GM12865 (cell line): ENCODE data around the gene KNOP1.

Source experiments
- DNase-seq: peaks from one replicate; pipeline ENCODE4 v3.0.0; 2010; ENCODE audit warnings: low read depth
- H3K4me3 ChIP-seq: 2 replicates; pipeline ENCODE4 v1.5.1; 2011; ENCODE audit warnings: mild to moderate bottlenecking, low read depth, low read length, control low read depth
- TF ChIP-seq, protein P1 (sequence below): IDR thresholded peaks from 2 replicates; pipeline ENCODE4 v1.5.1; 2011; ENCODE audit warnings: low read length, control low read depth, low read depth, inconsistent platforms; ENCODE audit not compliant: insufficient read depth; ENCODE audit errors: missing control alignments

KNOP1 gene

DNA sequence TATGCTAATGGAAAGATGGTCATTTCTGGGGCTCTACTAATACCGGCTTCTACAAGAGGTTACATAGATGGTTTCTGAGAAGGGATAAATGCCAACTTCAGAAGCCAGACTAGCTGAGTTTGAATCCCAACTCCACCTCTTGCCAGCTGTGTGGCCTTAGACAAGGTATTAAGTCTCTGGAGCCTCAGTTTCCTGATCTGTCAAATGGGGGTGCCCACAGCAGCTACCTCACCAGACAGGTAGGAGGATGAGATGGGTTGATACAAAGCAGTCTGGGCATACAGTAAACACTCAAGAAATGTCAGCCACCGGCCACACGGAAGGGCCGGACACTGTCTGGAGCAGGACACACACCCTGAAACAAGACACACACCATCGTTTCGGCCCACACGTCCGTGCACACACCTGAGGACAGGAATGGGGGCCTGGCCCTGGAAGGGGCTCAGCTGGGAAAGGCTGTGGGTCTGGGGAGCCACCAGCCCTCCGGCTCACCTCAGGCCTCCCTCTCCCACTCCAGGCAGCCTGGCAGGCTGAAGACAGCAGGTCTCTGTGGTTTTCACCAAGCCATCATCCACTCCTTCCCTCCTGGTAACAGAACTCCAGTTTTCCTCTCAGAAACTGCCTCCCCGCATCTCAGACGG is 5.5 kb downstream of the KNOP1 start:
- TF ChIP-seq, protein P1, sequence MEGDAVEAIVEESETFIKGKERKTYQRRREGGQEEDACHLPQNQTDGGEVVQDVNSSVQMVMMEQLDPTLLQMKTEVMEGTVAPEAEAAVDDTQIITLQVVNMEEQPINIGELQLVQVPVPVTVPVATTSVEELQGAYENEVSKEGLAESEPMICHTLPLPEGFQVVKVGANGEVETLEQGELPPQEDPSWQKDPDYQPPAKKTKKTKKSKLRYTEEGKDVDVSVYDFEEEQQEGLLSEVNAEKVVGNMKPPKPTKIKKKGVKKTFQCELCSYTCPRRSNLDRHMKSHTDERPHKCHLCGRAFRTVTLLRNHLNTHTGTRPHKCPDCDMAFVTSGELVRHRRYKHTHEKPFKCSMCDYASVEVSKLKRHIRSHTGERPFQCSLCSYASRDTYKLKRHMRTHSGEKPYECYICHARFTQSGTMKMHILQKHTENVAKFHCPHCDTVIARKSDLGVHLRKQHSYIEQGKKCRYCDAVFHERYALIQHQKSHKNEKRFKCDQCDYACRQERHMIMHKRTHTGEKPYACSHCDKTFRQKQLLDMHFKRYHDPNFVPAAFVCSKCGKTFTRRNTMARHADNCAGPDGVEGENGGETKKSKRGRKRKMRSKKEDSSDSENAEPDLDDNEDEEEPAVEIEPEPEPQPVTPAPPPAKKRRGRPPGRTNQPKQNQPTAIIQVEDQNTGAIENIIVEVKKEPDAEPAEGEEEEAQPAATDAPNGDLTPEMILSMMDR: no peak
- no peak for DNase-seq

DNA sequence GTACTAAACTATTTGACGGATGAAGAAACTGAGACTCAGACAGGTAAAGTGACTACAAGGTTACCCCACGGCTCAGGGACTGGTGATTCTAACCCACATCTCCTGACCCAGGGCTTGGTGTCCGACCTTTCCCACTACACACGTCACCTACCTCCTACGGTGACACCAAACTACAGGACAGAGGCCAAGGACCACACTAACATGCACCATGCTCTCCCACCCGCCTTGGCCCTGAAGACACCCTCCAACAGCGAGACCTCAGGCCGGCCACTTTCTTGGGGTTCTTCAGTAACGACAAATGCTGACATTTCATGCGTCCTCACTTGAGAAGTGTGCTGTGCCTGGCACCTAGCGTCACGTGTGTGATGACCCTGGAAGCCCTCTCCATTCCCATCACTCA is 6.4 kb downstream of the KNOP1 start:
- TF ChIP-seq, protein P1: no peak
- no peak for DNase-seq
- H3K4me3 ChIP-seq: no peak overlapping the region

More for the DNA sequence above, 5.5 kb downstream of the KNOP1 start:
- no peak overlapping the region for H3K4me3 ChIP-seq

DNA sequence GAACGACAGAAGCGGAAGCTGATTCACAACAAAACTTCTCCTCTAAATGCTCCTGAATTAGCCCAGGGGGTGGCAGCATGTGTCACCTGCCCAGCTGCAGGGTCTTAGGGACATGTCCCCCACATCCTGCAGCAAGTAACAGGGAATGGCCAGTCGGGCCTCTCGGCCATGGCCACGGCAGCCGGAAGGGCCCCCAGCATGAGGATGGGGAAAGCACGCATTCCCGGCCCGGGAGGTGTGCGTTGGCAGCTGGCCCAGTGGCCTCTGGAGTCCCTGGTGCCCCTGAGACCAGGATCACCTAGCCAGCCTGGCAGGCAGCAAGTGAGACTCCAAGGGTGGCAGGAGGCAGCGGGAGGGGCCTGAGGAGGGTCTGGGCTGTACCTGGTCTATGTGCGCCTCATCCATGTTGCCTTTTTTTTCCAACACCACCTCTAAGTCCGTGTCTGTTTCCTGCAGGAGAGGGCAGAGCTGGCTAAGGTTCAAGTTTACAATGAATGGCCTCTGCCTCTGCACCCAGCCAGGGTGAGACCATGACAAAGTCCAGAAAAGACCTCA is 7.0 kb downstream of the KNOP1 start:
- TF ChIP-seq, protein P1: no peak
- DNase-seq: no peak
- H3K4me3 ChIP-seq: no peak overlapping the region

DNA sequence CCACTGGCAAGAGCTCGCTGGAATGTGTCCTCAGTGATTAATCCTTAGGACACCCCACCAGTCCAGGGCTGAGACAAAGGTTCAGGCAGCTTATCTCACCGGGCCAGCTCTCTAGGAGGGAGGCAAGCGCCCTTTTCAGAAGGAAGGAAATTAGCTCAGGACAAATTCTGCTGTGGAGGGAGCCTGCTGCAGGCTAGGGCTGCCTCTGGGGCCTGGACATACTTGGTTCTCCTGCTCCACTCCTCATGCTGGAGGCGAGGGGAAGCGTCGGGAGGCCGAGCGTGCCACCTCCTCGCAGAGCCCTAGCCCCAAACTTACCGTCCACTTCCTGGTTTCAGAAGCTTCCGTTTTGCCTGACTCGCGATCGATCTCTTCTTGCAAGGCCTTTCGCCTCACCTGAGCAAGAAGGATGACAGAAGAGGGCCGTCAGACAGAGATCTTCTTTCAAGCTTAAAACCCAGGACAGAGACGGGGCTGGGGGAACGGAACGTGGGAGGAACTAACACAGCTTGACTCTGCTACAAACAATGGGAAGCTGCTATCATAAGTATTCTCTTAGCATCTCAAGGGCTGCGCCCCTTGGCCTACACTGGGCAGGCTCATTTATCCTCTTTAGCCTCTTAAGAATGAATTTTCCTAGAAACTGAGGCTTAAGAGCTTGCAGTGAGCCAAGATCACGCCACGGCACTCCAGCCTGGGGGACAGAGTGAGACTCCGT is 7.7 kb downstream of the KNOP1 start:
- TF ChIP-seq, protein P1: no peak
- H3K4me3 ChIP-seq: no peak overlapping the region
- DNase-seq: no peak

DNA sequence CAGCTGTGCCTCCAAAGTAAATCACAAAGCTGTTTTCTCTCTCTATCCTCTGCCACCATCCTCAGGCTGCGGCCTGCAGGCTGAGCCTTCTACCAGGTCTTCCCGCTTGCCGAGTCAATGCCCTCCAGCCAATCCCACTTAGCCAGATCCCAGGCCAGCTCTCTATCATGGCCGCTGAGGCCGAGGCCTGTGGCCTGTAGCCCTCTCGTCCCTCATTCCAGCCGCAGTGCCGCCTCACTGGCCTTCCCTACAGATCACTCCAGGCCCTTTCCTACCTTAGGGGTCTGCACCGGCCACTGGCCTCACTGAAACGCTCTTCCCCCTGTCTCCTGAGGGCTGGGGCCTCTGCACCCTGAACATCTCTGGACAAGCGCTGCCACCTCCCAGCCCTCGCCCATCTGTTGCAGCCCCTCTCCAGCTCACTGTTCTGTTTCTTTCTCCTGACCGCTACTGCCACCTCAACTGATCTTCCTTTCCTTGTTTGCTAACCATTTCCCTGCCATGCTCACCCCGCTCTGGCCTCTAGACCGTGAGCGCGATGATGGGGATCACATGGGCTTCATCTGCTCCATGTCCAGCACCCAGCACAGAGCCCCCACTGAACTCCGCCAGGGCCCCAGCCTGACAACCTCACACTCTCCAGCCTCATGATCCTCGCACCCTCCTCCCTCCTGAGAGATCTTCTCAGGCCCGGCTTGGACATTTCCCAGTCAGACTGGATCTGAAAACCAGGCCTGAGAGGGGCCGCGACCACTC is 8.5 kb downstream of the KNOP1 start:
- no peak overlapping the region for H3K4me3 ChIP-seq
- no peak for DNase-seq
- TF ChIP-seq, protein P1: no peak

DNA sequence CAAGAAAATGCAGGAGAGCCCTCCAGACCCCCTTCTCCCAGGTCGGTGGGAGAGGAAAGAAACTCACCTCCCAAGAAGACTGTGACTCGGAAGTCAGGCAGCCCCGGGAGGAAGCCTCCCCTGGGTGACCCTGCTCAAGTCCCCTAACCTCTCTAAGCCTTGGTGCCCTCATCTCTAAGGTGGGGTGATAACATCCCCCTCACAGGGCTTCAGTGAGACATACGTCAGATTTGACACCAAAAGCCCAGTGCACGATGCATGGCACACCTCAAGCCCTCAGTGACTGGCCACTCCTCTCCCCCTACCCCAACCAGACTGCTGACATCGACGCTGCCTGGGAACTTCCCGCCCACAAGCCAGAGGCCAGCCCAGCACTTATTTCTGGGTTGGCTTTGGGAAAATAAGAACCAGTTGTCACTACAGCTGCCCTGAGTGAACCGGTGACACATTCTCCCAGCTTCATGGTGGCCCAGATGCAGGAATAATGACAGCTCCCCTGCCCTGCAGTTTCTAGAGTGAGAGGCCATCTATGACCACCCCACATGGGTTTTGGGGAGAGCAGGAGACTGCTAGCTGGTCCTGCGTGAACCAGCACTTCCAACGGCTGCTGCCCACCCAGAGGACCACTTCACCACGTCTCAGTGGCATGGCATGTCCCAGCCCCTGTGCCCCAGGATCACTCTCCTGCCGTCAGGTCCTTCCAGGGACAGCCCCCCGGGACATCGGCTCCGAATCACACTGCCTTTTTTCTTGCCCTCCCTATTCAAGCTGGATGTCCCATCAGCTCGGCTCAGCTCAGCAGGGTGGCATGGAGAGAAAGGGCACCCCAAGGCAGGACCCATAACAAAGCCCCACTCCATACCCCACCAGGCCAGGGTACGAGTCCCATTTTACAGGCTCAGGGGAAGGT is 9.5 kb downstream of the KNOP1 start:
- H3K4me3 ChIP-seq: no peak overlapping the region
- TF ChIP-seq, protein P1: no peak
- no peak for DNase-seq
